Measurements from ENCODE around the gene OR10H3. TPM values are rescaled to one million over a fixed set of nuclear protein-coding genes. Genes with fewer than 3 reads are reported as not detected.

Gene OR10H3
- total RNA-seq, 2 experiments from 2014 or later = not detected

DNA sequence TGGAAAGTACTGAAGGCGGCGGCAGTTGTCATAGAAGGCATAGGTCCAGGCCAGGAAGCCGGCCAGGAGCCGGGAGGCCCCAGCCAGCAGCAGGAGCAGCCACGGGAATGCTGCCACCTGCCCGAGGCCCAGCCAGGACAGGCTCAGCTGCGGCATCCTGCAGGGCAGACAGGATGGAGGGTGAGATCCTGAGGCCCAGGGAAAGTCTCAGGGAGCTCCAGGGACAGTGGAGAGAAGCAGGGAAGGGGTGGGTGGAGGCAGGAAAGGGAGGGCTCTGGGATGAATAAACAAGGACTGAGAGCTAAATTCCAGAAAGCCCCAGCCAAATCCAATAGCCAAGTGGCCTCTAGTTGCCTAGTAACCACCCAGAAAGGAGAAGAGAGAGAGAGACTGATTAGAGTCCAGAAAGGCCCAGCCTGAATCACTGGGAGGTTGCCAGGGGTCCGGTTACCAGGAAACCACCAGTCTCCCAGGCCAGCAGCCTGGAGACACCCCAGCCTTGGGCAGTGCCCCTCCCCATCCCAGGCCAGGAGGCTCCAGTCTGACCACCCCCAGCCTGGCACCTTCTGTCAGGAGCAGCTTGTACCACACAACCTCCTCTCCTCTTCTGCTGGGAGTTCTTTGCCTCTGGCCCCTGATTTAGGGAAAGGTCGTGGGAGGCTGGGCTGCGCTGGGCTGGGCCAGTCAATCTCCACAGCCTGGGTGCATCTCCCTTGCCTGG, 42.1 kb downstream of the OR10H3 start:
- no TSS peak for BruUV-seq (replicated peaks)
- H3K4me3 ChIP-seq (ENCODE audit: low read depth, low read length, poor library complexity, severe bottlenecking) = no peak overlapping the region
- TF ChIP-seq, protein P1, sequence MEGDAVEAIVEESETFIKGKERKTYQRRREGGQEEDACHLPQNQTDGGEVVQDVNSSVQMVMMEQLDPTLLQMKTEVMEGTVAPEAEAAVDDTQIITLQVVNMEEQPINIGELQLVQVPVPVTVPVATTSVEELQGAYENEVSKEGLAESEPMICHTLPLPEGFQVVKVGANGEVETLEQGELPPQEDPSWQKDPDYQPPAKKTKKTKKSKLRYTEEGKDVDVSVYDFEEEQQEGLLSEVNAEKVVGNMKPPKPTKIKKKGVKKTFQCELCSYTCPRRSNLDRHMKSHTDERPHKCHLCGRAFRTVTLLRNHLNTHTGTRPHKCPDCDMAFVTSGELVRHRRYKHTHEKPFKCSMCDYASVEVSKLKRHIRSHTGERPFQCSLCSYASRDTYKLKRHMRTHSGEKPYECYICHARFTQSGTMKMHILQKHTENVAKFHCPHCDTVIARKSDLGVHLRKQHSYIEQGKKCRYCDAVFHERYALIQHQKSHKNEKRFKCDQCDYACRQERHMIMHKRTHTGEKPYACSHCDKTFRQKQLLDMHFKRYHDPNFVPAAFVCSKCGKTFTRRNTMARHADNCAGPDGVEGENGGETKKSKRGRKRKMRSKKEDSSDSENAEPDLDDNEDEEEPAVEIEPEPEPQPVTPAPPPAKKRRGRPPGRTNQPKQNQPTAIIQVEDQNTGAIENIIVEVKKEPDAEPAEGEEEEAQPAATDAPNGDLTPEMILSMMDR (conservative IDR thresholded peaks at IDR 0.05; ENCODE audit: low read length) = no peak
- no peak for TF ChIP-seq EZH2phosphoT487 (IDR thresholded peaks at IDR 0.05; ENCODE audit: borderline replicate concordance, low read depth, low read length)
- H4K20me1 ChIP-seq (ENCODE audit: insufficient read depth, low read length) = no peaks in the 10 kb centered on the region
- H3K27ac ChIP-seq (ENCODE audit: low read depth, low read length, poor library complexity, severe bottlenecking) = no peak overlapping the region
- H3K9me3 ChIP-seq (ENCODE audit: low read length) = no peaks in the 10 kb centered on the region
- no peak overlapping the region for H3K4me2 ChIP-seq (ENCODE audit: low read length)
- no peak for DNase-seq (ENCODE audit: low spot score)
- ChIA-PET CTCF (ENCODE audit: unreplicated experiment) (no interaction called here), POLR2A (no interaction called here)
- no peaks in the 10 kb centered on the region for H3K36me3 ChIP-seq (ENCODE audit: insufficient read depth, low read length)
- H3K79me2 ChIP-seq (ENCODE audit: insufficient read depth, low read depth, low read length) = no peaks in the 10 kb centered on the region
- no peaks in the 10 kb centered on the region for H3K4me1 ChIP-seq (ENCODE audit: insufficient read depth, low read length, poor library complexity, severe bottlenecking)
- no peak overlapping the region for H2AFZ ChIP-seq (ENCODE audit: low read length)
- no peaks in the 10 kb centered on the region for H3K9me2 ChIP-seq (ENCODE audit: insufficient read depth, low read length)
- intact Hi-C loops (cut with micrococcal nuclease; ENCODE audit: unreplicated experiment) = no loop called here

DNA sequence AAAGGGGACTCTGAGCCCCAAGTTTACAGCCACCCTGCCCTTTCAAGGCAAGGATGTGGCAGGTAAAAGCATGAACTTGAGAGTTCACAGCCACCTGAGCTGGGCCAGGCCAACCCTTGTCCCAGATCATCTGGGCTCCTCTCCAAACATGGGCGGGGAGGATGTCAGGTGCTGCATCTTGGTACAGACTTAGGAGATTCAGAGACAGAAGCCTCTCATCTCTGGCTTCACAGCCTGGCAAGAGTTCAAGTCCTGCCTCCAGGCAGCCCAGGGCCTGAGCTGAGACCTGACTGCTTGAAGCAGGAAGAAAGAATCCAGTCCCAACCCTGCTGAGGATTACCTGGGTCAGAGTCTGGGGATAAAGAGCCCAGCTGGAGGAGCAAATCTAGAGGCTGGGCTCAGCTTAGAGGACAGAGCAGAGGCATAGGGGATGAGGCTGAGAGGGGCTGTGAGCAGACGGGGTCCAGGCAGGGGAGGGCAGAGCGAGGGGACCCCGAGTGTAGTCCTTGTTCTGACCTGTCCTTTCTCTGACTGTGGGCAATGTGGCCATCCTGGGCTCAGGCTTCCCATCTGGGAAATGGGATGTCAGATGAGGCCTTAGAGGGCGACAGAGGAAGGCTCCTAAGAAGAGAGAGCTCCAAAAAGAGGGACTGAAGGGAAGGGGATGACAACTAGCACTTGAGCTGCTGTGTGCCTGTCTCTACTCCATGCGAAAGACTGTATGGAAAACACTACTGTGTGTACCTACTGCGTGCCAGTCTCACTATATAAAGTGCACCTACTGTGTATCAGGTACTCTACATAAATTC, 43.0 kb downstream of the OR10H3 start:
- no peak for DNase-seq (ENCODE audit: low spot score)
- CTCF ChIA-PET (ENCODE audit: unreplicated experiment) = no interaction called here
- no peaks in the 10 kb centered on the region for H3K36me3 ChIP-seq (ENCODE audit: insufficient read depth, low read length)
- H3K4me2 ChIP-seq (ENCODE audit: low read length) = no peak overlapping the region
- intact Hi-C loops (cut with micrococcal nuclease; ENCODE audit: unreplicated experiment) = no loop called here
- H3K9me3 ChIP-seq (ENCODE audit: low read length) = no peaks in the 10 kb centered on the region
- BruUV-seq (replicated peaks) = no TSS peak
- H3K9me2 ChIP-seq (ENCODE audit: insufficient read depth, low read length) = no peaks in the 10 kb centered on the region
- no peak overlapping the region for H3K4me3 ChIP-seq (ENCODE audit: low read depth, low read length, poor library complexity, severe bottlenecking)
- H4K20me1 ChIP-seq (ENCODE audit: insufficient read depth, low read length) = no peaks in the 10 kb centered on the region
- H3K27ac ChIP-seq (ENCODE audit: low read depth, low read length, poor library complexity, severe bottlenecking) = no peak overlapping the region
- no peaks in the 10 kb centered on the region for H3K79me2 ChIP-seq (ENCODE audit: insufficient read depth, low read depth, low read length)
- POLR2A ChIA-PET = no interaction called here
- H3K4me1 ChIP-seq (ENCODE audit: insufficient read depth, low read length, poor library complexity, severe bottlenecking) = no peaks in the 10 kb centered on the region
- H2AFZ ChIP-seq (ENCODE audit: low read length) = no peak overlapping the region
- TF ChIP-seq, protein P1 (conservative IDR thresholded peaks at IDR 0.05; ENCODE audit: low read length) = no peak
- TF ChIP-seq EZH2phosphoT487 (IDR thresholded peaks at IDR 0.05; ENCODE audit: borderline replicate concordance, low read depth, low read length) = no peak

DNA sequence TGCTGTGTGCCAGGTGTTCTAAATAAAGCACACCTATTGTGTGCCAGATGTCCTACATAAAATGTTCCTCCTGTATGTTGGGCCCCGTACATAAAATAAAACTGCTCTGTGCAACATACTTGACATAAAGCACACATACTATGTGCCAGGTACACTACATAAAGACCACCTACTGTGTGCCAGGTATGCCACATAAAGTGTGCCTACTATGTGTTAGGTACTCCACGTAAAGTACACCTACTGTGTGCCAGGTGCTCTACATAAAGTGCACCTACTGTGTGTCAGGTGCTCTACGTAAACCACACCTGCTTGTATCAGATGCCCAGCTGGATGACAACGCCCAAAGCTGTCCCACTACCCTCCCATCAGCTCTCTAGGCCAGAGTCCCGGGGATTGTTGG, 43.9 kb downstream of the OR10H3 start:
- H3K9me2 ChIP-seq (ENCODE audit: insufficient read depth, low read length) = no peaks in the 10 kb centered on the region
- intact Hi-C loops (cut with micrococcal nuclease; ENCODE audit: unreplicated experiment) = no loop called here
- H3K4me1 ChIP-seq (ENCODE audit: insufficient read depth, low read length, poor library complexity, severe bottlenecking) = no peaks in the 10 kb centered on the region
- no peaks in the 10 kb centered on the region for H3K79me2 ChIP-seq (ENCODE audit: insufficient read depth, low read depth, low read length)
- ChIA-PET POLR2A (no interaction called here), CTCF (ENCODE audit: unreplicated experiment) (no interaction called here)
- TF ChIP-seq EZH2phosphoT487 (IDR thresholded peaks at IDR 0.05; ENCODE audit: borderline replicate concordance, low read depth, low read length) = no peak
- TF ChIP-seq, protein P1 (conservative IDR thresholded peaks at IDR 0.05; ENCODE audit: low read length) = no peak
- H3K9me3 ChIP-seq (ENCODE audit: low read length) = no peaks in the 10 kb centered on the region
- no peak overlapping the region for H3K4me2 ChIP-seq (ENCODE audit: low read length)
- H3K27ac ChIP-seq (ENCODE audit: low read depth, low read length, poor library complexity, severe bottlenecking) = no peak overlapping the region
- no peak overlapping the region for H3K4me3 ChIP-seq (ENCODE audit: low read depth, low read length, poor library complexity, severe bottlenecking)
- H4K20me1 ChIP-seq (ENCODE audit: insufficient read depth, low read length) = no peaks in the 10 kb centered on the region
- no peak overlapping the region for H2AFZ ChIP-seq (ENCODE audit: low read length)
- BruUV-seq (replicated peaks) = no TSS peak
- no peak for DNase-seq (ENCODE audit: low spot score)
- H3K36me3 ChIP-seq (ENCODE audit: insufficient read depth, low read length) = no peaks in the 10 kb centered on the region
